MCF 10A (cell line): ENCODE results near the gene SUGCT. TPM values are rescaled to one million over a fixed set of nuclear protein-coding genes. Genes with fewer than 3 reads are reported as not detected.
A peak's percentile ranks its signal among the peaks of the same experiment; 100 is the strongest.

Experiments
- BruUV-seq: library from RNA; stranded (reverse); fragments of 400-500 nt; replicated peaks from 2 replicates; lab custom pipeline; 2021; lab: Mats Ljungman, UMichigan
- CTCF ChIA-PET: fragments of 300-600 bp; sonication (Branson Sonifier 250); formaldehyde crosslinking; extraction: SDS; loops from one replicate; lab custom pipeline; 2021; ENCODE audit warnings: antibody characterized with exemption, inconsistent platforms; lab: Yijun Ruan, JAX
- POLR2A ChIA-PET: fragments of 300-600, 350-650 bp; sonication (Branson Sonifier 250); formaldehyde crosslinking; extraction: SDS; loops from one replicate; lab custom pipeline; 2020; ENCODE audit warnings: antibody characterized with exemption, inconsistent platforms; lab: Yijun Ruan, JAX
- DNase-seq: peaks from one replicate; pipeline ENCODE4 v3.0.0-alpha.2; 2018; ENCODE audit not compliant: unreplicated experiment
- H3K27ac Mint-ChIP-seq: one replicate; pipeline ENCODE4 v1.8.0; 2022; ENCODE audit warnings: mild to moderate bottlenecking, low read depth, mixed read lengths; ENCODE audit not compliant: unreplicated experiment
- H3K27me3 Mint-ChIP-seq: one replicate; pipeline ENCODE4 v1.8.0; 2022; ENCODE audit warnings: mixed read lengths; ENCODE audit not compliant: insufficient read depth, unreplicated experiment
- H3K36me3 Mint-ChIP-seq: one replicate; pipeline ENCODE4 v1.8.0; 2022; ENCODE audit warnings: mild to moderate bottlenecking, moderate library complexity, mixed read lengths; ENCODE audit not compliant: insufficient read depth, unreplicated experiment
- H3K4me1 Mint-ChIP-seq: one replicate; pipeline ENCODE4 v1.8.0; 2022; ENCODE audit warnings: mixed read lengths; ENCODE audit not compliant: insufficient read depth, unreplicated experiment
- H3K4me3 Mint-ChIP-seq: one replicate; pipeline ENCODE4 v1.8.0; 2022; ENCODE audit warnings: mild to moderate bottlenecking, moderate library complexity, mixed read lengths; ENCODE audit not compliant: unreplicated experiment
- H3K9me3 Mint-ChIP-seq: one replicate; pipeline ENCODE4 v1.8.0; 2022; ENCODE audit warnings: mixed read lengths; ENCODE audit not compliant: unreplicated experiment
- intact Hi-C: fragments of 100-400 bp; cut with micrococcal nuclease; formaldehyde crosslinking; loops from 2 replicates; pipeline ENCODE4 v1.14.1; 2022
- total RNA-seq: library from RNA; stranded (reverse); gene quantifications from 2 replicates; pipeline ENCODE4 v1.2.3, GENCODE V29; 2022
- TF ChIP-seq, protein P1 (sequence below): fragments of 200-600 bp; IDR thresholded peaks from one replicate; pipeline ENCODE4 v1.8.0; 2022; ENCODE audit warnings: antibody characterized with exemption, mild to moderate bottlenecking; ENCODE audit not compliant: unreplicated experiment

The SUGCT gene
- total RNA-seq, 1 experiment from 2014 or later, result 25.4 TPM

DNA sequence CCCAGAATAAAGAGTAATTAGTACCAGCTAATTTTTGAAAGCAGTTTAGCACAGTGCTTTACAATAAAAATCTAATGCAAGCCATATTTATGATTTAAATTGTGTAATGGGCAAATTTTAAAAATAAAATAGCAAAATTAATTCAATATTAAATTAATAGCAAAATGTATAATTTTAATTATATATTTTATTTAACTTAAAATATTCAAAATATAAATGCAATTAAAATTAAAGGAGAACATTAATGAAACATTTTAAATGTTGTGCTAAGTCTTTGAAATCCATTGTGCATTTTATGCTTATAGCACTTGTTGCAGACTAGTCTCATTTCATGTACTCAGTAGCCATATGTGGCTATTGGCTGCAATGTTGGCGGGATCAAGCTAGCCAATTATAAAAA is 367.6 kb downstream of the SUGCT start:
- TF ChIP-seq, protein P1, sequence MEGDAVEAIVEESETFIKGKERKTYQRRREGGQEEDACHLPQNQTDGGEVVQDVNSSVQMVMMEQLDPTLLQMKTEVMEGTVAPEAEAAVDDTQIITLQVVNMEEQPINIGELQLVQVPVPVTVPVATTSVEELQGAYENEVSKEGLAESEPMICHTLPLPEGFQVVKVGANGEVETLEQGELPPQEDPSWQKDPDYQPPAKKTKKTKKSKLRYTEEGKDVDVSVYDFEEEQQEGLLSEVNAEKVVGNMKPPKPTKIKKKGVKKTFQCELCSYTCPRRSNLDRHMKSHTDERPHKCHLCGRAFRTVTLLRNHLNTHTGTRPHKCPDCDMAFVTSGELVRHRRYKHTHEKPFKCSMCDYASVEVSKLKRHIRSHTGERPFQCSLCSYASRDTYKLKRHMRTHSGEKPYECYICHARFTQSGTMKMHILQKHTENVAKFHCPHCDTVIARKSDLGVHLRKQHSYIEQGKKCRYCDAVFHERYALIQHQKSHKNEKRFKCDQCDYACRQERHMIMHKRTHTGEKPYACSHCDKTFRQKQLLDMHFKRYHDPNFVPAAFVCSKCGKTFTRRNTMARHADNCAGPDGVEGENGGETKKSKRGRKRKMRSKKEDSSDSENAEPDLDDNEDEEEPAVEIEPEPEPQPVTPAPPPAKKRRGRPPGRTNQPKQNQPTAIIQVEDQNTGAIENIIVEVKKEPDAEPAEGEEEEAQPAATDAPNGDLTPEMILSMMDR, result no peak
- H3K27ac Mint-ChIP-seq, result no peak overlapping the region
- ChIA-PET CTCF (no interaction called here), POLR2A (no interaction called here)
- no peaks in the 10 kb centered on the region for H3K36me3 Mint-ChIP-seq
- no peaks in the 10 kb centered on the region for H3K4me1 Mint-ChIP-seq
- H3K27me3 Mint-ChIP-seq, result no peaks in the 10 kb centered on the region
- DNase-seq, result no peak
- H3K4me3 Mint-ChIP-seq, result no peak overlapping the region
- peaks cover 12% of the 10 kb centered on the region for H3K9me3 Mint-ChIP-seq
- intact Hi-C loops, result no loop called here
- no TSS peak for BruUV-seq

- Mint-ChIP-seq H3K27me3 (no peaks in the 10 kb centered on the region), H3K9me3 (peaks cover 12% of the 10 kb centered on the region), H3K4me3 (no peak overlapping the region), H3K4me1 (no peaks in the 10 kb centered on the region), H3K27ac (no peak overlapping the region), H3K36me3 (no peaks in the 10 kb centered on the region)
- TF ChIP-seq, protein P1, result no peak
- no peak for DNase-seq
- BruUV-seq, result no TSS peak
- ChIA-PET CTCF (interaction anchor here (0.6 kb wide), 1 partner anchor 8 kb away, joined by 3 read pairs; no protein-coding TSS in a partner anchor), POLR2A (no interaction called here)
- intact Hi-C loops, result no loop called here
Observed at GRCh38 chr7:40506158-40506557, 371.4 kb downstream of the SUGCT start.

GRCh38 chr7:40507166-40507565 is 372.4 kb downstream of the SUGCT start:
- Mint-ChIP-seq H3K27ac (no peak overlapping the region), H3K9me3 (peaks cover 12% of the 10 kb centered on the region), H3K4me1 (no peaks in the 10 kb centered on the region), H3K36me3 (no peaks in the 10 kb centered on the region), H3K4me3 (no peak overlapping the region), H3K27me3 (no peaks in the 10 kb centered on the region)
- intact Hi-C loops, result no loop called here
- DNase-seq, result peak; percentile 13
- no TSS peak for BruUV-seq
- ChIA-PET CTCF (interaction anchor here (0.6 to 1.2 kb wide), 6 partner anchors 9 to 1190 kb away, joined by 3 to 4 read pairs (median 3); no protein-coding TSS in a partner anchor), POLR2A (no interaction called here)
- TF ChIP-seq, protein P1, result no peak

GRCh38 chr7:40509287-40509996 is 374.6 kb downstream of the SUGCT start:
- Mint-ChIP-seq H3K4me3 (no peak overlapping the region), H3K4me1 (no peaks in the 10 kb centered on the region), H3K27ac (no peak overlapping the region), H3K9me3 (peaks cover 12% of the 10 kb centered on the region), H3K27me3 (no peaks in the 10 kb centered on the region), H3K36me3 (no peaks in the 10 kb centered on the region)
- TF ChIP-seq, protein P1, result no peak
- BruUV-seq, result no TSS peak
- intact Hi-C loops, result no loop called here
- ChIA-PET CTCF (interaction anchor here (0.6 kb wide), 1 partner anchor 37 kb away, joined by 3 read pairs; no protein-coding TSS in a partner anchor), POLR2A (no interaction called here)
- DNase-seq, result no peak
